K562 (cell line): ENCODE data around the gene PPT1. TPM values are rescaled to one million over a fixed set of nuclear protein-coding genes. Genes with fewer than 3 reads are reported as not detected.

Experiments used
- ARID1B ChIP-seq: fragments of 450-650 bp; IDR thresholded peaks from 2 replicates; pipeline ENCODE4 v1.6.1; 2016; ENCODE audit warnings: antibody characterized with exemption, mild to moderate bottlenecking, inconsistent platforms
- CREB1 ChIP-seq, 2 experiments: sonication (generic) in 1 of 2; formaldehyde crosslinking in 1 of 2; IDR thresholded peaks; 2 replicates each; pipeline versions ENCODE4 v1.6.1 to v1.8.0; 2012 to 2022; ENCODE audit warnings: inconsistent platforms in 1 of 2, mild to moderate bottlenecking in 1 of 2, missing genetic modification reagents in 1 of 2, moderate library complexity in 1 of 2
- DNMT1 ChIP-seq: fragments of 450-650 bp; IDR thresholded peaks from 2 replicates; pipeline ENCODE4 v1.6.1; 2016; ENCODE audit warnings: antibody characterized with exemption, mild to moderate bottlenecking
- GATAD2B ChIP-seq: fragments of 450-650 bp; IDR thresholded peaks from 2 replicates; pipeline ENCODE4 v1.6.1; 2017; ENCODE audit warnings: mild to moderate bottlenecking, borderline replicate concordance
- HES1 ChIP-seq: fragments of 450-650 bp; IDR thresholded peaks from 2 replicates; pipeline ENCODE4 v1.6.1; 2016; ENCODE audit warnings: low read depth, mild to moderate bottlenecking, moderate library complexity
- HOMEZ ChIP-seq: fragments of 250-450 bp; sonication (Bioruptor Pico); IDR thresholded peaks from 2 replicates; pipeline ENCODE4 v1.4.0; 2020; ENCODE audit warnings: mild to moderate bottlenecking, moderate library complexity
- NCOR1 ChIP-seq: fragments of 450-650 bp; IDR thresholded peaks from 2 replicates; pipeline ENCODE4 v1.6.1; 2016; ENCODE audit warnings: mild to moderate bottlenecking, moderate library complexity
- NEUROD1 ChIP-seq: fragments of 150-350 bp; IDR thresholded peaks from 2 replicates; pipeline ENCODE4 v1.6.1; 2014; ENCODE audit warnings: borderline replicate concordance, low read length, low read depth; ENCODE audit not compliant: partially characterized antibody
- NFIX ChIP-seq: fragments of 250-450 bp; sonication (Bioruptor Pico); IDR thresholded peaks from 2 replicates; pipeline ENCODE4 v1.4.0; 2020; ENCODE audit warnings: low read depth, mild to moderate bottlenecking, moderate library complexity
- PBX2 ChIP-seq, 2 experiments: IDR thresholded peaks in 1 of 2; conservative IDR thresholded peaks in 1 of 2; 2 replicates each; pipeline ENCODE4 v1.6.1; 2016; ENCODE audit warnings: low read depth in 2 of 2, mild to moderate bottlenecking in 1 of 2, missing compliant biosample characterization in 1 of 2, missing genetic modification characterization in 1 of 2, moderate library complexity in 1 of 2
- POLR2H ChIP-seq: IDR thresholded peaks from 2 replicates; pipeline ENCODE4 v1.6.1; 2016; ENCODE audit warnings: missing genetic modification characterization, low read depth, mild to moderate bottlenecking, control low read depth, missing compliant biosample characterization, moderate library complexity
- RBBP5 ChIP-seq: fragments of 200-600 bp; sonication (generic); IDR thresholded peaks from 2 replicates; pipeline ENCODE4 v1.6.1; 2012; ENCODE audit warnings: borderline replicate concordance, mild to moderate bottlenecking, low read length, control low read depth, inconsistent platforms; ENCODE audit not compliant: insufficient read depth, poor library complexity, severe bottlenecking
- SMAD3 ChIP-seq: fragments of 450-650 bp; formaldehyde crosslinking; conservative IDR thresholded peaks from 2 replicates; pipeline ENCODE4 v1.4.0; 2020; ENCODE audit warnings: mild to moderate bottlenecking
- TAF9B ChIP-seq: fragments of 450-650 bp; IDR thresholded peaks from 2 replicates; pipeline ENCODE4 v1.6.1; 2018; ENCODE audit warnings: mild to moderate bottlenecking; ENCODE audit not compliant: partially characterized antibody
- TCF3 ChIP-seq: sonication (generic); formaldehyde crosslinking; IDR thresholded peaks from 2 replicates; pipeline ENCODE4 v1.4.0; 2020; ENCODE audit warnings: mild to moderate bottlenecking, missing genetic modification reagents
- TEAD1 ChIP-seq, 2 experiments: fragments of 450-650 bp in 1 of 2; sonication (generic) in 1 of 2; formaldehyde crosslinking; IDR thresholded peaks; 2 replicates each; pipeline versions ENCODE4 v1.4.0 to v1.8.0; 2020 to 2022; ENCODE audit warnings: mild to moderate bottlenecking in 2 of 2, missing genetic modification reagents in 1 of 2
- THRA ChIP-seq: fragments of 450-650 bp; IDR thresholded peaks from 2 replicates; pipeline ENCODE4 v1.6.1; 2017; ENCODE audit warnings: mild to moderate bottlenecking, moderate library complexity
- UBTF ChIP-seq, 2 experiments: IDR thresholded peaks; 2 replicates each; pipeline ENCODE4 v1.6.1; 2012; ENCODE audit warnings: improper control_type of control experiment in 2 of 2, low read depth in 2 of 2, low read length in 2 of 2, borderline replicate concordance in 1 of 2
- polyA plus RNA-seq, 8 experiments: library from polyadenylated mRNA; depleted of rRNA in 4 of 8; stranded (reverse) in 5 of 8; unstranded in 3 of 8; fragments of >200 nt; fragmentation: Nextera tagmentation in 2 of 8; fragmentation: Illumina TruSeq in 1 of 8; extraction: Ambion mirVana in 2 of 8; extraction: Trizol in 1 of 8; gene quantifications; 2 replicates each; pipeline versions ENCODE4 v1.2.1 to v1.2.3, GENCODE V29; 2011 to 2014; ENCODE audit warnings: inconsistent platforms in 1 of 8, missing spikeins in 1 of 8
- total RNA-seq, 7 experiments: library from RNA; depleted of rRNA in 6 of 7; stranded (reverse); fragments of >200 nt in 6 of 7; fragmentation: Illumina TruSeq in 2 of 7; extraction: Trizol in 2 of 7; gene quantifications; 2 replicates each; pipeline versions ENCODE4 v1.2.1 to v1.2.3, GENCODE V29; 2011 to 2021; ENCODE audit warnings: low replicate concordance in 1 of 7

Gene PPT1
- total and polyA plus RNA-seq, 9 of the 15 experiments (the other 6 are each of a cell fraction or from before 2014, with no cell fraction given): 72.2 to 285 (median 143) TPM

GRCh38 chr1:40036574-40036973 lies 60.5 kb downstream of the PPT1 start (continued):
- TF ChIP-seq PBX2 (CRISPR knock-in tag; IDR thresholded peaks at IDR 0.05; ENCODE audit: low read depth): no peak
- 0 out of 2 replicates have a peak, but pooled peaks have one; percentile 3 for TF ChIP-seq PBX2 (tag; conservative IDR thresholded peaks at IDR 0.05; ENCODE audit: low read depth)
- TF ChIP-seq POLR2H: no peak
- TF ChIP-seq HOMEZ (CRISPR knock-in tag): no peak
- TF ChIP-seq HES1: 0 out of 2 replicates have a peak, but pooled peaks have one; percentile 14
- peak; percentile 81 for TF ChIP-seq TCF3 (CRISPR knock-in tag)
- TF ChIP-seq ARID1B: peak; percentile 88
- TF ChIP-seq TAF9B: no peak
- peak; percentile 76; the same call in 1 of the 2 replicates for TF ChIP-seq NCOR1
- TF ChIP-seq SMAD3 (CRISPR knock-in tag): no peak
- no peak for TF ChIP-seq THRA
- TF ChIP-seq NEUROD1: peak; percentile 40
- no peak for TF ChIP-seq CREB1 (IDR thresholded peaks at IDR 0.05)
- 0 out of 2 replicates have a peak, but pooled peaks have one; percentile 16 for TF ChIP-seq CREB1 (CRISPR knock-in tag; IDR thresholded peaks at IDR 0.05)
- TF ChIP-seq GATAD2B: no peak
- TF ChIP-seq NFIX (CRISPR knock-in tag): no peak
- TF ChIP-seq DNMT1: no peak
- TF ChIP-seq TEAD1 (CRISPR knock-in tag; IDR thresholded peaks at IDR 0.05): peak in 1 of 2 experiments; percentile 51; a peak in 1 of 4 replicates
- peak; percentile 52 for TF ChIP-seq RBBP5
- TF ChIP-seq UBTF (IDR thresholded peaks at IDR 0.05; ENCODE audit: borderline replicate concordance in 1 of 2, low read depth in 2 of 2, low read length in 2 of 2): peak; percentile 53 to 97; a peak in 2 of 4 replicates
